ENCODE results near the gene CYP17A1. TPM values are rescaled to one million over a fixed set of nuclear protein-coding genes. Genes with fewer than 3 reads are reported as not detected.

CYP17A1 gene
- total and polyA plus RNA-seq, 2 experiments from 2014 or later = not detected

DNA sequence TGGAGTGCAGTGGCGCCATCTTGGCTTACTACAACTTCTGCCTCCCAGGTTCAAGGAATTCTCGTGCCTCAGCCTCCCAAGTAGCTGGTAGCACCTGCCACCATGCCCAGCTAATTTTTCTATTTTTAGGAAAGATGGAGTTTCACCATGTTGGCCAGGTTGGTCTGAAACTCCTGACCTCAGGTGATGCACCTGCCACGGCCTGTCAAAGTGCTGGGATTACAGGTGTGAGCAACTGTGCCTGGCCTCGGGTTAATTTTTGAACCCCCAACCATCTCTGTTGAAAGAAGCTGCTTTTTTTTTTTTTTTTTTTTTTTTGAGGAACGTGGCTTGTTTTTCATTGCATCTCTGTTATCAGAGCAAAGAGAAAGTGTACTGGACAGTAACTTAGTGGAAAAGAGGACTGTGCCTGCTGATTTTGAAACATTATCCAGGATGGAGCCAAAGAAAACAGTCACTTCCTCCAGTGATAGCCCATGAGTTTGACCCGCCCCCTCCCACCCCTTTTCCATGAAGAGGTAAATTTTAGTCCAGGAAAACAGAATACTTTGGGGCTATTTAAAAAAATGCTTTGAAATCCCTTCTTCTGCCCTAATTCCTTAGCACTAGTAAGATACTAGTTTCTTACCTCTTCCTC is 55.2 kb downstream of the CYP17A1 start:
- H4K20me1 ChIP-seq (replicated peaks; ENCODE audit: insufficient read depth) = no peaks in the 10 kb centered on the region; the same call in 1 of the 2 replicates
- H3K27ac Mint-ChIP-seq = no peak overlapping the region

DNA sequence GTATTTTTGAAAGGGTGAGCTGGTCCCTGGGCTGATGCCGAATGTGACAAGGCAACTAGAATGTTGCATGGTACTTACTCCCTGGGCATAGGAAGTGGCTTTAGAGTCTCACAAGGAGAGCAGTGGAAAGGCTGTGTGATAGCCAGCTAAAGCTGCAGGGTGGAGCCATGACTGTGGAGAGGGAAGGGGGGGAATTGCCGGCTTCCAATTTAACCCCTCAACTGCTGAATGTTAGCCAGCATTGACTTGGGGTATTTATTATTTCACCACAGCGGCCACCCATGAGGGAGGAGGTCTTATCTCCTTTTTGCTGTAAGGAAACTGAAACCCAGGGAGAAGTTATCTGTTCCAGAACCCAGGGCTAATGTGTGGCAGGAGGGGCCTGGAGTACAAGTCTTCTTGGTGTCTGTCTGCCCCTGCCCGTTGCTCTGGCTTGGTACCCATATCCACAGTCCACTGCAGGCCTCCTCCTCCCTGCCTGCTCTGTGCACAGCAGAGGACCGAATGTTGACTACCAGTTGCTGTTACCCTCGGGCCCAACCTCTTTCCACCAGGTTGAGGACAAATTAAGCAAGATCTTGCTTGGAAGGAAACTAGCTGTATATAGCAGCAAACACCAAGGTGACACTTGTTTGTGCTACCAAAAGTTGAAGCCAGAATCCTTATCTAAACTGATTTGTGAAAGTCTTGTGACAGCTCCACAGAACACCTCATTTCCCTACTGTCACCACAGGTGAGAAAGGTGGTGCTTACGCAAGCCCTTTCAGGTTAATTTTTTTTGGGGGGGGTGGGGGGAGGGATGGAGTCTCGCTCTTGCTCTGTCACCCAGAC is 55.9 kb downstream of the CYP17A1 start:
- Mint-ChIP-seq H3K27me3 (ENCODE audit: insufficient read depth, low read depth, poor library complexity) (peaks cover 8% of the 10 kb centered on the region), H3K9me3 (no peaks in the 10 kb centered on the region), H3K36me3 (ENCODE audit: low read depth) (peaks cover 2% of the 10 kb centered on the region; the same call in 1 of the 3 replicates), H3K4me3 (no peak overlapping the region), H3K27ac (no peak overlapping the region; the same call in 1 of the 2 replicates), H3K4me1 (peaks cover 60% of the 10 kb centered on the region)
- ATAC-seq (peak; percentile 38), DNase-seq (ENCODE audit: low spot score) (peak; percentile 52)
- Histone ChIP-seq H3K4me2 (peak overlapping the region; percentile 26; the same call in 1 of the 2 replicates), H3K79me2 (replicated peaks; ENCODE audit: insufficient read depth) (peaks cover 9% of the 10 kb centered on the region), H3F3A (replicated peaks; ENCODE audit: low read depth) (no peaks in the 10 kb centered on the region), H3K4me3 (no peak overlapping the region), H3K27ac (ENCODE audit: low read depth) (no peak overlapping the region), H3K9me2 (ENCODE audit: insufficient read depth) (no peaks in the 10 kb centered on the region), H4K20me1 (replicated peaks; ENCODE audit: insufficient read depth) (no peaks in the 10 kb centered on the region; the same call in 1 of the 2 replicates), H3K27me3 (ENCODE audit: insufficient read depth) (no peaks in the 10 kb centered on the region), H3K36me3 (ENCODE audit: insufficient read depth) (no peaks in the 10 kb centered on the region), H3K4me1 (ENCODE audit: insufficient read depth) (peaks cover 55% of the 10 kb centered on the region), H2AFZ (no peak overlapping the region)
- TF ChIP-seq ZNF114 (CRISPR knock-in tag; IDR thresholded peaks at IDR 0.05) (no peak), EZH2 (IDR thresholded peaks at IDR 0.05; ENCODE audit: low read depth, unreplicated experiment) (no peak), POLR2AphosphoS5 (IDR thresholded peaks at IDR 0.05; ENCODE audit: low read depth) (no peak), EZH2phosphoT487 (IDR thresholded peaks at IDR 0.05; ENCODE audit: unreplicated experiment) (no peak), STAT1 (IDR thresholded peaks at IDR 0.05; ENCODE audit: unreplicated experiment) (no peak), CREB1 (CRISPR knock-in tag; IDR thresholded peaks at IDR 0.05; ENCODE audit: low read depth) (no peak), JUNB (IDR thresholded peaks at IDR 0.05; ENCODE audit: unreplicated experiment) (no peak), NANOG (IDR thresholded peaks at IDR 0.05; ENCODE audit: borderline replicate concordance) (no peak), REST (IDR thresholded peaks at IDR 0.05; ENCODE audit: unreplicated experiment) (no peak), ZNF331 (CRISPR knock-in tag; IDR thresholded peaks at IDR 0.05; ENCODE audit: low read depth) (no peak)
- TF ChIP-seq, protein P1, sequence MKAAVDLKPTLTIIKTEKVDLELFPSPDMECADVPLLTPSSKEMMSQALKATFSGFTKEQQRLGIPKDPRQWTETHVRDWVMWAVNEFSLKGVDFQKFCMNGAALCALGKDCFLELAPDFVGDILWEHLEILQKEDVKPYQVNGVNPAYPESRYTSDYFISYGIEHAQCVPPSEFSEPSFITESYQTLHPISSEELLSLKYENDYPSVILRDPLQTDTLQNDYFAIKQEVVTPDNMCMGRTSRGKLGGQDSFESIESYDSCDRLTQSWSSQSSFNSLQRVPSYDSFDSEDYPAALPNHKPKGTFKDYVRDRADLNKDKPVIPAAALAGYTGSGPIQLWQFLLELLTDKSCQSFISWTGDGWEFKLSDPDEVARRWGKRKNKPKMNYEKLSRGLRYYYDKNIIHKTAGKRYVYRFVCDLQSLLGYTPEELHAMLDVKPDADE (IDR thresholded peaks at IDR 0.05) = no peak
- TF ChIP-seq, protein P2, sequence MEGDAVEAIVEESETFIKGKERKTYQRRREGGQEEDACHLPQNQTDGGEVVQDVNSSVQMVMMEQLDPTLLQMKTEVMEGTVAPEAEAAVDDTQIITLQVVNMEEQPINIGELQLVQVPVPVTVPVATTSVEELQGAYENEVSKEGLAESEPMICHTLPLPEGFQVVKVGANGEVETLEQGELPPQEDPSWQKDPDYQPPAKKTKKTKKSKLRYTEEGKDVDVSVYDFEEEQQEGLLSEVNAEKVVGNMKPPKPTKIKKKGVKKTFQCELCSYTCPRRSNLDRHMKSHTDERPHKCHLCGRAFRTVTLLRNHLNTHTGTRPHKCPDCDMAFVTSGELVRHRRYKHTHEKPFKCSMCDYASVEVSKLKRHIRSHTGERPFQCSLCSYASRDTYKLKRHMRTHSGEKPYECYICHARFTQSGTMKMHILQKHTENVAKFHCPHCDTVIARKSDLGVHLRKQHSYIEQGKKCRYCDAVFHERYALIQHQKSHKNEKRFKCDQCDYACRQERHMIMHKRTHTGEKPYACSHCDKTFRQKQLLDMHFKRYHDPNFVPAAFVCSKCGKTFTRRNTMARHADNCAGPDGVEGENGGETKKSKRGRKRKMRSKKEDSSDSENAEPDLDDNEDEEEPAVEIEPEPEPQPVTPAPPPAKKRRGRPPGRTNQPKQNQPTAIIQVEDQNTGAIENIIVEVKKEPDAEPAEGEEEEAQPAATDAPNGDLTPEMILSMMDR (conservative IDR thresholded peaks at IDR 0.05; ENCODE audit: low read depth in 2 of 2) = no peak

More for the DNA sequence above, 55.2 kb downstream of the CYP17A1 start:
- Histone ChIP-seq H2AFZ (no peak overlapping the region), H3K79me2 (replicated peaks; ENCODE audit: insufficient read depth) (peaks cover 14% of the 10 kb centered on the region), H3K4me3 (no peak overlapping the region), H3K9me2 (ENCODE audit: insufficient read depth) (no peaks in the 10 kb centered on the region), H3K27me3 (ENCODE audit: insufficient read depth) (no peaks in the 10 kb centered on the region), H3K4me2 (no peak overlapping the region), H3K4me1 (ENCODE audit: insufficient read depth) (peaks cover 47% of the 10 kb centered on the region), H3K27ac (ENCODE audit: low read depth) (no peak overlapping the region), H3K36me3 (ENCODE audit: insufficient read depth) (no peaks in the 10 kb centered on the region), H3F3A (replicated peaks; ENCODE audit: low read depth) (no peaks in the 10 kb centered on the region)
- Mint-ChIP-seq H3K4me1 (peaks cover 52% of the 10 kb centered on the region), H3K9me3 (no peaks in the 10 kb centered on the region), H3K36me3 (ENCODE audit: low read depth) (peaks cover 2% of the 10 kb centered on the region; the same call in 1 of the 3 replicates), H3K4me3 (no peak overlapping the region), H3K27me3 (ENCODE audit: insufficient read depth, low read depth, poor library complexity) (peaks cover 8% of the 10 kb centered on the region)
- no peak for ATAC-seq
- no peak for TF ChIP-seq STAT1 (IDR thresholded peaks at IDR 0.05; ENCODE audit: unreplicated experiment)
- no peak for TF ChIP-seq ZNF114 (CRISPR knock-in tag; IDR thresholded peaks at IDR 0.05)
- TF ChIP-seq NANOG (IDR thresholded peaks at IDR 0.05; ENCODE audit: borderline replicate concordance) = no peak
- TF ChIP-seq ZNF331 (CRISPR knock-in tag; IDR thresholded peaks at IDR 0.05; ENCODE audit: low read depth) = no peak
- no peak for TF ChIP-seq POLR2AphosphoS5 (IDR thresholded peaks at IDR 0.05; ENCODE audit: low read depth)
- TF ChIP-seq EZH2 (IDR thresholded peaks at IDR 0.05; ENCODE audit: low read depth, unreplicated experiment) = no peak
- DNase-seq (ENCODE audit: low spot score) = no peak
